Stimulated activated CD4-positive, alpha-beta T cell treated with anti-CD3 and anti-CD28 coated beads, TNF-alpha, amount 100 ng/mL, for 48 hours (primary cell): ENCODE measurements around the gene SSBP2.
"Not testable (repeated sequence)": the region's sequence is repeated elsewhere in the genome, so short reads cannot be mapped to it uniquely, and the experiment has no call there.

Experiments
- DNase-seq, 3 donors: peaks; one replicate each; pipeline ENCODE4 v3.0.0-alpha.2; 2020; ENCODE audit warnings: low read depth in 3 of 3

The SSBP2 gene

GRCh38 chr5:81533629-81534405 is 217.1 kb downstream of the SSBP2 start:
- no peak for DNase-seq

- DNase-seq = no peak
These were observed 220.0 kb downstream of the SSBP2 start for GRCh38 chr5:81530919-81531318.

GRCh38 chr5:81525690-81526089 is 225.2 kb downstream of the SSBP2 start:
- DNase-seq = no peak

- no peak for DNase-seq
These were observed 226.9 kb downstream of the SSBP2 start for GRCh38 chr5:81524015-81524414.

GRCh38 chr5:81522571-81522970 is 228.3 kb downstream of the SSBP2 start:
- no peak for DNase-seq

DNA sequence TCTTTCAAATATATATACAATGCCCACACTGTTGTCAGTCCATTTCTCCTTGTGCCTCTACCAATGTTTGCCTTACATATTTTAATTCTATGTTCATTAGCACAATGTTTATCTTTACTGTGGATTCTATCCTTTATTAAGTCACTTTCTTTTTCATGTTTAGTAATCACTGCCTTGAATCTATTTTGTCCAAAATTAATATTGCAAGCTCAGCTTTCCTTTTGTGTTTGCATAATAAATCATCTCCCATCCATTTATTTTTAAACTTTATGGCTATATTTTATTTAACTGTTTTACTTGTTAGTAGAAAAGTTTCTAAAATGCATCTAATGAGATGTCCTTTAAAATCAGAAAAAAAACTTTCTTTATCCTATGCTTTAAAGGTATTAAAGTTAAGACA is 230.1 kb downstream of the SSBP2 start:
- DNase-seq = no peak

DNA sequence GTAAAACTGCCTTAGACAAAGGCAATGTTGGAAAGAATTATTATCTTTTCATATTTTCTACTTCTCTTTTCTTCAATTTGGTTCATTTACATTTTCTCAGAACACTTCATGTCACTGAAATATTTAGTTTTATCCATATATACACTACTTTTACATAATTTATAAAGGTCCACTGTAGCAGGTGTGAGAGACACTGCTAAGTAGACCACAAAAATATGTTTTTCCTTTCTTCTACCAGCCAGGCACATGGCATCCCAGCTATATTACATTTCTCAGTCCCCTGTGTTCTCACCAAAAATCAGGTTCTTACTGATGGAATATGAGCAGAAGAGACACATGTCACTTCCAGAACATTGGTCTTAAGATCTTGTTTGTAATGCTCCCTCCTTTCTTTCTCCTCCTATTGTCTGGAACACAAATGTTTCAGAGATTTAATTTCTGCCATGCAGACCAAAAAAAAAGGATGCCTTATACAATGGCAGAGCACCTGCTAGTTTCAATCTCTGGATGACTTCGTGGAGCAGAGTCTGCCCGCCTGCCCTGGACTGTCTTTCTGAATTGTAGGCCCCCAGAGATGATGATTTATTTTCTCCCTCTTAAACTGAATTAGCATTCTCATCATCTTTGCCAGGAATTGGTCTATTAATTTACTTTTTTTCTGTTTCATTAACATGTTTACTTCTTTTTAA is 231.5 kb downstream of the SSBP2 start:
- no peak for DNase-seq

- DNase-seq = no peak
These were observed 233.4 kb downstream of the SSBP2 start for GRCh38 chr5:81517462-81517861.

DNA sequence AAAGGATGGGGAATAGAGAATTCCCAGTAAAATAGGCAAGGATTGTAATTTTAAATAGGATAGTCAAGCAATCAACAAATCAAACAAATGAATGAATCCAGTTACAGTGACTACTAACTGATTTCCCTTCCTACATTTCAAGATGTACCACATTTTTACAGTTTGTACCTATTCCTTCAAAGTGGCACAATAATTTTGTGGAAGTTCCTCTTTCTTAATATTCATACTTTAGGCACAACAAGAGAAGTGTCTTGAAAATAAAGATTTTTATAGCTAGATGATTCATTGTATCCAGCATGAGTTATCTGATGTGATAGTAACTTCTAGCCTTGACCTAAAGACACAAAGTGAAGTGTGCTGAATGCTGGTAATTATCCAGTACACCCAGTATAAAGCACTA is 234.8 kb downstream of the SSBP2 start:
- DNase-seq = no peak

GRCh38 chr5:81513982-81514381 is 236.9 kb downstream of the SSBP2 start:
- no peak for DNase-seq

GRCh38 chr5:81513473-81513872 is 237.4 kb downstream of the SSBP2 start:
- no peak for DNase-seq

DNA sequence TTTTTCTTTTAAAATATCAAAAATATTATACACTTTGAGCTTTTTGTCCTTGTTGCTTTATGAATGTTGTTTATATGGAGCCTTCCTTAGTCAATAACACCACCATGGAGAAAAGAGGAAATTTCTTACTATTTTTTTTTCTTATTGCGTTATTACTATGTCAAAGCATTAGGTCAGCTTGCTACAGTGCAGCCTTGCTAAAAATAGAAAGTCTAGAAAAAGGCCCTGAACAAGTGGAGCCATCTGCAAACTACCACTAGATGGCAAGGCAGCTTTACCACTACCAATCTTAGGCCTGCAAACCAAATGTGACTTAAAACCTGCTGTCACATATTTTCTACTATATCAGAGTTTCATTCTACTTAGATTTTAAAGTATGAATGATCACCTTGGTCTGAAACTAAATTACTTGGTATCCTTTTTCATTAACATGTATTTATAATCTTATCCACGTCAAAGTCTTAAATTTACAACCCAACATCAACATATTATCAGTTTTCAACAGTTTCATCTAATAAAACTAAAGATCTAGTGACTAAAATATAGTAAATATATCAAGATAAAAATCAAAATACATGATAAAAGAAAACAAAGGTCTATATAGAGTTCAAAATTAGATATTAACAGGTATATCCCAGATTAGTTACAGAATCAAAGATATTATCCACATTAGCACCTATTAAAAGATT is 243.9 kb downstream of the SSBP2 start:
- DNase-seq = peak in 1 of 3 donors; percentile 13

DNA sequence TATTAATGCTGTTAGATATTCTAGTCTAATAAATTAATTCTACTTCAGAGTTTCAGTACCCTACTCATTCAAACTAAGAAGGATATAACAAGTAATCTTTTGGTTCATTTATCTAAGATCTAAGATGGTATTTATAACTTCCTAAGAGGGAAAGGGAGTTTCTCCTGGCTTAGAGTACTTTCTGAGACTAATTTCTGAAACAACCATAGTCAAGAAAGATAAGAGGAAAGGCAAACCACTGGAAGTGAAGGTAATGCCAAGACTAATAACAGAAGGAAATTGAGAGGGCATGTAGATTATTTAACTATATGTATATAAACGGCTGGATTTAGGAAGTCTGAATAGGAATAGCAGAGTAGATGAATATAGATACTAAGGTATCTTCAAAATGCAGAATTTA is 244.5 kb downstream of the SSBP2 start:
- DNase-seq = no peak

DNA sequence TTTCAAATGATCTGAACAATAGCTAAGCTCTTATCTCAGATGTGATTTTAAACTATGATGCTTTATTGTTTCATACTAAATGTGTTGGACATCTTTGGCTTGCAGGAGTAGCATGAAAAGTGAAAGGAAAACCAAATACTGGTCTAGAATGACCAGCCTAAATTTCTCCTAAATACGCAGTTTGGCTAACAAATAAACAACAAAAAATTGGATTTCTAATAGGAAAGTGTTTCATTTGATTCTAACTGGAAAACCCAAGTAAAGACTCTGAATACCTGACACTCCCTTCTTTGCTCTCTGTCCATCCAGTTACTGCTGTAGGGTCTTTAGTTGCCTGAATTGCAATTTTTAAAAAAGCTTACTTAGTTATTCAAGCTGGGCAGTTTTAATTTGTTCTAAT is 245.2 kb downstream of the SSBP2 start:
- DNase-seq = no peak

GRCh38 chr5:81503602-81504001 is 247.3 kb downstream of the SSBP2 start:
- DNase-seq = not testable (repeated sequence)

DNA sequence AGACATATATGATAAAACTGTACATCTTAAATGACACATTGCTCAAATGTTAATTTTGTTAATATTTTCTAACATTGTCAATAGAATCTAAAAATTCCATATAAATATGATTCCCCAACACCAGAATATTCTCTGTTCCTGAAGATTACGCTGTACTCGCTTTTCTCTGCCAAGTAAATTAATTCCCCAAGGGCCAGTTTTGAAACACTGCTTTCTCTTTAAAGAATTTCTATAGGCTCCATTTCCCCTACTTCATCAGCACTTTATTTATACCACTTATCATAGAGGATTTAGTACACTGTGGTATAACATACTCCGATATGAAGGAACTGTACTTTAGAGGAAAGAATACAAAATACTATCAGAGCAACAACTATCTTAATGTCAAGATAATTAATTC is 255.6 kb downstream of the SSBP2 start:
- DNase-seq = no peak

- no peak for DNase-seq
These were observed 262.0 kb downstream of the SSBP2 start for GRCh38 chr5:81488862-81489261.

DNA sequence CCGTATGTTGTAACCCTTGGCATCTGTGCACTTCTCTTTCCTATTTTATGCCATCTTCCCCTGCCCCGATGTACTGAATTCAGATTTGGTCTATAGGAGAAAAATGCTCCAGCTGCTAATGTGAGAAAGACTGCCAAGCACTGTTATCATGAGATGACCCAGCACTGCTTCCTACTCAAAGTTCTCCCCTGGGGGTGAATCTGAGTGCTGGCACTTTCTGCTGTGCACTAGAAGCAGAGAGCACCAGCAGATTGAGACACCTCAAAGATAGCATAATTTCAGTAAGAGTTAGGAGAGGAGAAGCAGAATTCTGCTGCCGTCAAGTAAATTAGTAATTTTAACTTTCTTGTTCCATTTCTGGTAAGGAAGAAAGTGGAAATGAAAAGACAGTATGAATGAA is 264.2 kb downstream of the SSBP2 start:
- DNase-seq = no peak

DNA sequence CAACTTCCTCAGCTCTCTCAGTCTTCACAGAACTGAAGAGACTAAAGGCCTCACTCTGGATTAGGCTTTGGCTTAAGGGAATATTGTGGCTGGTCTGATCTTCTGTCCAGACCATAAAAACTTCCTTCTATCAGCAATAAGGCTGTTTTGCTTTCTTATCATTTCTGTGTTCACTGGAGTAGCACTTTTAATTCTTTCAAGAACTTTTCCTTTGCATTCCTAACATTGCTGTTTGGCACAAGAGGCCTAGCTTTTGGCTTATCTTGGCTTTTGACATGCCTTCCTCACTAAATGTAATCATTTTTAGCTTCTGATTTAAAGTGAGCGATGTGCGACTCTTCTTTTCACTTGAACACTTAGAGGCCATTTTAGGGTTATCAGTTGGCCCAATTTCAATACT is 268.3 kb downstream of the SSBP2 start:
- no peak for DNase-seq

- DNase-seq = not testable (repeated sequence)
These were observed 277.5 kb downstream of the SSBP2 start for GRCh38 chr5:81473395-81473794.

DNA sequence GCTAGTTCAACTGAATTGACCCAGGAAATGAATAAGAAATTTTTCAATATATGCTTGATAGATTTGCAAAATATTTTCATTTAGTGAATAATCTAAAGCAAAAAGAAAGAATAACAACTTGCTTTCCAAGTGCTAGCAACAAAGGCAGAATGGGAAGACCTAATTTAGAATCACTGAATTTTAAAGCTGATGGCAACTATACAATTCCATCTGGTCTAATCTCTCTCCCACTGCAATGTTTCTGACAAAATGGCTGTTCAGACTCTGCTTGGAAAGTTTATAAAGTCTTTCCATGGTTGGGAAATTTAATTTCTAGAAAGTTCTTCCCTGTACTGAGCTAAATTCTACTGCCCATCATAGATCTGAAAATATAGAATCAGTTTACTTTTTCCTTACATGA is 281.2 kb downstream of the SSBP2 start:
- DNase-seq = no peak

DNA sequence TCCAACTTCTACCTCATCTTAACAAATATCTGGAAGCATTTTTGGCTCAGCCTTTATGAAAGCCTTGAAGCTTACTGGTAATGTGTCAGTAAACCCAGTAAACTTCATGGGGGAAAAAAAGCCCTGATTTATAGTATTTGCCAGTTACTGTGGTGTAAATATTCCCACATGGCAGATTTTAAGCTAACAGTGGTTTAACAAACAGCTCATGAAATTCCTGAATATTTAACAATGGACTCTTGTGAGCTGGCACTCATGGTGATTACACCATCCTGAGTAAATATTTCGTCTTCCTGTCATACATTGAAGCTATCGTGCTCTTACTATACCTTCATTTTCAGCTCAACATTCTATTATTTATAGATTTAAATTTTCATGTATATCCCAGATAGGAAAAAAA is 300.0 kb downstream of the SSBP2 start:
- no peak for DNase-seq

GRCh38 chr5:81435023-81435422 is 315.9 kb downstream of the SSBP2 start:
- DNase-seq = no peak
